ENCODE data around the gene DNAAF9. TPM values are rescaled to one million over a fixed set of nuclear protein-coding genes. Genes with fewer than 3 reads are reported as not detected.

DNAAF9 gene
- total RNA-seq, 1 donor from 2014 or later, result 14.1 TPM

DNA sequence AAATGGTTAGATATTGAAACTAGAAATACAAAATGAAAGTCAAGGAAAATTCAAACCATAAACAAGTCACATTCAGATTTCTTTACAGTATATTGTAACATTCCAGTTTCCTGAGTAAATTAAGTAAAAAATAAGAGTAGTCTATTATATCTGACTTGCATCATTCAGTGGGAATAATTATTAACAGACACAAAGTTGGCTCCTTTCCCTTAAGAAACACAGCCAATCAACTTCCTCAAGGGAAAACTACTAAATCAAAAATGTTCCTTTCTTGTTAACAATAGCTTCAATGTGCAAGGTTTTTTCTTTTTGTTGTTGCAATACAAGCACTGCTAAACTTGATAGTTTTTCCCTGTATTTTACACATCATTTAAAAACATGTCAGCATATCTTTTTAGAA lies 33.2 kb downstream of the DNAAF9 start:
- Histone ChIP-seq H3K9ac (no peak overlapping the region), H3F3A (ENCODE audit: low read depth) (no peaks in the 10 kb centered on the region), H3K4me1 (no peaks in the 10 kb centered on the region), H3K79me2 (ENCODE audit: low read depth) (no peaks in the 10 kb centered on the region), H3K4me2 (no peak overlapping the region), H2AFZ (replicated peaks) (no peak overlapping the region), H3K27ac (no peak overlapping the region), H3K4me3 (no peak overlapping the region), H3K36me3 (peaks cover 4% of the 10 kb centered on the region), H3K27me3 (no peaks in the 10 kb centered on the region), H3K9me3 (ENCODE audit: low read depth) (no peaks in the 10 kb centered on the region), H4K20me1 (ENCODE audit: low read depth) (no peaks in the 10 kb centered on the region)
- Mint-ChIP-seq H3K27ac (no peak overlapping the region), H3K9me3 (no peaks in the 10 kb centered on the region), H3K4me3 (no peak overlapping the region), H3K4me1 (no peaks in the 10 kb centered on the region), H3K36me3 (peaks cover 40% of the 10 kb centered on the region), H3K27me3 (ENCODE audit: insufficient read depth, low read depth) (peaks cover 6% of the 10 kb centered on the region)
- DNase-seq (ENCODE audit: low spot score), result no peak
- TF ChIP-seq EZH2phosphoT487 (IDR thresholded peaks at IDR 0.05), result no peak
- TF ChIP-seq, protein P1, sequence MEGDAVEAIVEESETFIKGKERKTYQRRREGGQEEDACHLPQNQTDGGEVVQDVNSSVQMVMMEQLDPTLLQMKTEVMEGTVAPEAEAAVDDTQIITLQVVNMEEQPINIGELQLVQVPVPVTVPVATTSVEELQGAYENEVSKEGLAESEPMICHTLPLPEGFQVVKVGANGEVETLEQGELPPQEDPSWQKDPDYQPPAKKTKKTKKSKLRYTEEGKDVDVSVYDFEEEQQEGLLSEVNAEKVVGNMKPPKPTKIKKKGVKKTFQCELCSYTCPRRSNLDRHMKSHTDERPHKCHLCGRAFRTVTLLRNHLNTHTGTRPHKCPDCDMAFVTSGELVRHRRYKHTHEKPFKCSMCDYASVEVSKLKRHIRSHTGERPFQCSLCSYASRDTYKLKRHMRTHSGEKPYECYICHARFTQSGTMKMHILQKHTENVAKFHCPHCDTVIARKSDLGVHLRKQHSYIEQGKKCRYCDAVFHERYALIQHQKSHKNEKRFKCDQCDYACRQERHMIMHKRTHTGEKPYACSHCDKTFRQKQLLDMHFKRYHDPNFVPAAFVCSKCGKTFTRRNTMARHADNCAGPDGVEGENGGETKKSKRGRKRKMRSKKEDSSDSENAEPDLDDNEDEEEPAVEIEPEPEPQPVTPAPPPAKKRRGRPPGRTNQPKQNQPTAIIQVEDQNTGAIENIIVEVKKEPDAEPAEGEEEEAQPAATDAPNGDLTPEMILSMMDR (IDR thresholded peaks at IDR 0.05), result no peak
- TF ChIP-seq EZH2 (IDR thresholded peaks at IDR 0.05), result no peak

DNA sequence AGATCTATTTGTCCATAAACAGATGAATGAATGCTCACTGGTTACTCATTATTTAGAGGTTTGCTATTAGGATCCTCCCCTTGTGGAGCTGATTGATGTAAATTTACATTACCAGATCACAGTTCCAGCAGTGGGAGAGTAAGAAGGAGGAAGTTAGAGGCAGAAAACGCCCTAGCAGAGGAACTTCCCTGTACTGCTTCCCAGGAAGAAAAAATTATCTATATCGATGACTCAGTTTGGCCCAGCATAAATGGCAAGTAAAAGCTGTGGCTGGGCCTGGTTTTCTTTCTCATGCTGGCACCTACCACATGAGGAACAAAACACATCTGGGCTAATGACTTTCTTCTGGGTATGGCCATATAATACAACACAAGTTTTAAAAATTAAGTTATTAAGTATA lies 35.7 kb downstream of the DNAAF9 start:
- no peaks in the 10 kb centered on the region for H3K9me3 ChIP-seq (ENCODE audit: low read depth)
- no peaks in the 10 kb centered on the region for H3F3A ChIP-seq (ENCODE audit: low read depth)
- Mint-ChIP-seq H3K27me3 (ENCODE audit: insufficient read depth, low read depth) (peaks cover 6% of the 10 kb centered on the region), H3K36me3 (peaks cover 41% of the 10 kb centered on the region), H3K4me3 (no peak overlapping the region), H3K9me3 (no peaks in the 10 kb centered on the region), H3K27ac (no peak overlapping the region), H3K4me1 (no peaks in the 10 kb centered on the region)
- H3K79me2 ChIP-seq (ENCODE audit: low read depth), result no peaks in the 10 kb centered on the region
- no peaks in the 10 kb centered on the region for H3K27me3 ChIP-seq
- no peak for TF ChIP-seq EZH2phosphoT487 (IDR thresholded peaks at IDR 0.05)
- no peaks in the 10 kb centered on the region for H3K4me1 ChIP-seq
- H3K9ac ChIP-seq, result no peak overlapping the region
- no peak overlapping the region for H3K27ac ChIP-seq
- no peak overlapping the region for H3K4me3 ChIP-seq
- no peak for DNase-seq (ENCODE audit: low spot score)
- H2AFZ ChIP-seq (replicated peaks), result no peak overlapping the region
- H4K20me1 ChIP-seq (ENCODE audit: low read depth), result no peaks in the 10 kb centered on the region
- H3K36me3 ChIP-seq, result peaks cover 4% of the 10 kb centered on the region
- no peak overlapping the region for H3K4me2 ChIP-seq

DNA sequence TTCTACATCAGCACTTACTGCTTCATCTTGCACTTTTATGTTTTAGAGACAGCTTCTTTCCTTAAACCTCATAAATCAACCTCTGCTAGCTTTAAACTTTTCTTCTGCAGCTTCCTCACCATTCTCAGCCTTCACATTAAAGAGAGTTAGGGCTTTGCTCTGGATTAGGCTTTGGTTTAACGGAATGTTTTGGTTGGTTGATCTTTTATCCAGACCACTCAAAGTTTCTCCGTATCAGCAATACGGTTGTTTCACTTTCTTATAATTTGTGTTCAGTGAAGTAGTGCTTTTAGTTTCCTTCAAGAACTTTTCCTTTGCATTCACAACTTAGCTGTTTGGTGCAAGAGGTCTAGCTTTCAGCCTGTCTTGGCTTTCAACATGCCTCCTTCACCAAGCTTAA lies 40.4 kb downstream of the DNAAF9 start:
- Histone ChIP-seq H3K4me3 (no peak overlapping the region), H3K27me3 (no peaks in the 10 kb centered on the region), H4K20me1 (ENCODE audit: low read depth) (no peaks in the 10 kb centered on the region), H3K27ac (no peak overlapping the region), H3K36me3 (no peaks in the 10 kb centered on the region), H3K9ac (no peak overlapping the region), H3K4me2 (no peak overlapping the region), H3K9me3 (ENCODE audit: low read depth) (no peaks in the 10 kb centered on the region), H3F3A (ENCODE audit: low read depth) (no peaks in the 10 kb centered on the region), H3K4me1 (no peaks in the 10 kb centered on the region), H2AFZ (replicated peaks) (no peak overlapping the region), H3K79me2 (ENCODE audit: low read depth) (no peaks in the 10 kb centered on the region)
- Mint-ChIP-seq H3K27me3 (ENCODE audit: insufficient read depth, low read depth) (peaks cover 3% of the 10 kb centered on the region), H3K4me1 (no peaks in the 10 kb centered on the region), H3K27ac (no peak overlapping the region), H3K9me3 (no peaks in the 10 kb centered on the region), H3K36me3 (peaks cover 24% of the 10 kb centered on the region), H3K4me3 (no peak overlapping the region)
- no peak for DNase-seq (ENCODE audit: low spot score)
- no peak for TF ChIP-seq EZH2 (IDR thresholded peaks at IDR 0.05)

DNA sequence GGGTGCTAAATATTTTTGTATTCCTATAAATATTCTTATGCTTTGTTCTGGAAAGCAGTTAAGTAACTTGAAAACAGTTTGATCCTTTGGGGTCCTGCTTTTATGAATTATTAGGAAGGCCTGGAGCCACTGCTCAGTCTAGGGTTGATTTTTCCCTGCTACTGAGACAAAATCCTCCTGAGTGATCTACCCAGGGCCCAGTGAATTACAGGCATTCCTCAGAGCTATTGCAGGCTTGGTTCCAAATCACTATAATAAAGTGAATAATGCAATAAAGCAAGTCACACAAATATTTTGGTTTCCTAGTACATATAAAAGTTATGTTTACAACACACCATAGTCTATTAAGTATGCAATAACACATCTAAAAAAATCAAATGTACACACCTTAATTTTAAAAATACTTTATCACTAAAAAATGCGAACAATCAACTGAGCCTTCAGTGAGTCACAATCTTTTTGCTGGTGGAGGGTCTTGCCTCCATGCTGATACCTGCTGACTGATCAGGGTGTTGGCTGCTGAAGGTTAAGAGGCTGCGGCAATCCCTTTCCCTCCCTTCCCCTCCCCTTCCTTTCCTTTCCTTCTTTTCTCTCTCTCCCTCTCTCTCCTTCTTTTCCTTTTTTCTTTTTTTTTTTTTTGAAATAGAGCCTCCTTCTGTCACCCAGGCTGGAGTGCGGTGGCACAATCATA lies 43.0 kb downstream of the DNAAF9 start:
- TF ChIP-seq EZH2 (IDR thresholded peaks at IDR 0.05) (no peak), EZH2phosphoT487 (IDR thresholded peaks at IDR 0.05) (no peak)
- TF ChIP-seq, protein P1 (IDR thresholded peaks at IDR 0.05), result no peak
- Histone ChIP-seq H3K4me1 (peaks cover 6% of the 10 kb centered on the region), H3K27me3 (no peaks in the 10 kb centered on the region), H3K9me3 (ENCODE audit: low read depth) (no peaks in the 10 kb centered on the region), H3K9ac (no peak overlapping the region), H3K36me3 (no peaks in the 10 kb centered on the region), H3F3A (ENCODE audit: low read depth) (peaks cover under 1% of the 10 kb centered on the region), H3K4me3 (no peak overlapping the region), H3K79me2 (ENCODE audit: low read depth) (no peaks in the 10 kb centered on the region), H2AFZ (replicated peaks) (no peak overlapping the region), H4K20me1 (ENCODE audit: low read depth) (no peaks in the 10 kb centered on the region), H3K4me2 (no peak overlapping the region), H3K27ac (no peak overlapping the region)
- Mint-ChIP-seq H3K9me3 (no peaks in the 10 kb centered on the region), H3K27me3 (ENCODE audit: insufficient read depth, low read depth) (peaks cover 2% of the 10 kb centered on the region), H3K27ac (no peak overlapping the region), H3K36me3 (peaks cover 11% of the 10 kb centered on the region), H3K4me3 (no peak overlapping the region), H3K4me1 (peaks cover 2% of the 10 kb centered on the region)
- no peak for DNase-seq (ENCODE audit: low spot score)

Measured in neural progenitor cell (in vitro differentiated cells).